ENCODE measurements around the gene CTSO.
A peak's percentile ranks its signal among the peaks of the same experiment; 100 is the strongest.

Gene CTSO, protein sequence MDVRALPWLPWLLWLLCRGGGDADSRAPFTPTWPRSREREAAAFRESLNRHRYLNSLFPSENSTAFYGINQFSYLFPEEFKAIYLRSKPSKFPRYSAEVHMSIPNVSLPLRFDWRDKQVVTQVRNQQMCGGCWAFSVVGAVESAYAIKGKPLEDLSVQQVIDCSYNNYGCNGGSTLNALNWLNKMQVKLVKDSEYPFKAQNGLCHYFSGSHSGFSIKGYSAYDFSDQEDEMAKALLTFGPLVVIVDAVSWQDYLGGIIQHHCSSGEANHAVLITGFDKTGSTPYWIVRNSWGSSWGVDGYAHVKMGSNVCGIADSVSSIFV

DNA sequence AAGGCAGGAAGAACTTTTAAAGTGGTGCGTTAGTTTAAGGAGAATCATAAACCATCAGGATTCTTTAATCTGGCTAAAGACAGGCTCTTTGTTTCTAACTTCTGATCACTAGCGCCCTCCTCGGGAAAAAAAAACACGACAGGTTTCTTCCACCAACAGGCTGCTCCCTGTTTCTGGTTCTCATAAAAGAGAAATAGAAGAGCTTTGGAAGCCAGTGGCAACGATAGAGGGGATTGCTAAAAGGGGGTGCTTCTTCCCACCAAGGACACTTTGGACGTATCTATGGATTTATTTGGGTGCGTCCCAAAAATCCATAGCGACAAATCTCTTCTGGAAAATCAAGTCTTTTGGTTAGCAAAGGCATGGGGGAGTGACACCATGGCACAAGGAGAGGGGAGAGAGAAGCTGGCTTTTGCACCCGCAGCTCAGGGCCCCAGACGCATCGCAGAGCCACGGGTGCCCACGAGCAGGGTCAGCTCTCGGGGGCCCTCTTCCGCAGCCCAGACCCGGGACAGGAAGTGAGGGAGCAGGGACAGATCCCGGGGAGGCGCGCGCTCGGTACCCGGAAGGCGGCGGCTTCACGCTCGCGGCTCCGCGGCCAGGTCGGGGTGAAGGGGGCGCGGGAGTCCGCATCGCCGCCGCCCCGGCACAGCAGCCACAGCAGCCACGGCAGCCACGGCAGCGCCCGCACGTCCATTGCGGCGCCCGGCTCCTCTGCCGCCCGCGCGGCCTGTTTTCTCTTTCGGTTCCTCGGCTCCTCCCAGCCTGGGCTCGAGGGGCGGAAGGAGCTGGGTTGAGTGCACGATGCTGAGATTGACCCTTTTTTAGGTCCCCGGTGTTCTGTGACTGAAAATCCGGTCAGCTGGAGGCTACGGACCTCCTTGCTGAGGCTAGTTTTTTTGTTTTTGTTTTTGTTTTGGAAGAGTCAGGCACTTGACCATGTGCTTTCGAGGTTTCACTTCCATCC lies at the start of gene CTSO:
Gene CTSO, minus strand, starts transcription at position 716 of the 967 bp plus-strand sequence. Its CDS starts 19 bp downstream, at position 697.
- DNase-seq = peak; percentile 63 to 85

DNA sequence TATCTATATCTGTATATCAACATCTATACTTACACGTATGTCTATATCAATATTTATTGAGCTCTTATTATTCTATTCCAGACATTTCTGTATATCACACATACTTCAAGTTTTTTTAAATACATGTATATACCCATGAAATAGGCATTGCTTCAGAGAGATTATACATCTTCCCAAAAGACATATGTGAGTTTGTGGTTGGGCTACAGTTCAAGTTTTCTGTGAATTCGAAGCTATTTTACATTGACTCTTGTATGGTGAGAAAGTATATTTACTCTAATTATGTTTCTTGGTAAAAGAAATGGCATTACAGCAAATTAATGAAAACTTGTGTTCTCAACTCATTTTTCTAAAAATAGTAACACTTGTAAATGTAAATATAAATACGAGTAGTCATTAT lies 46.8 kb upstream of the CTSO start:
- DNase-seq = no peak

DNA sequence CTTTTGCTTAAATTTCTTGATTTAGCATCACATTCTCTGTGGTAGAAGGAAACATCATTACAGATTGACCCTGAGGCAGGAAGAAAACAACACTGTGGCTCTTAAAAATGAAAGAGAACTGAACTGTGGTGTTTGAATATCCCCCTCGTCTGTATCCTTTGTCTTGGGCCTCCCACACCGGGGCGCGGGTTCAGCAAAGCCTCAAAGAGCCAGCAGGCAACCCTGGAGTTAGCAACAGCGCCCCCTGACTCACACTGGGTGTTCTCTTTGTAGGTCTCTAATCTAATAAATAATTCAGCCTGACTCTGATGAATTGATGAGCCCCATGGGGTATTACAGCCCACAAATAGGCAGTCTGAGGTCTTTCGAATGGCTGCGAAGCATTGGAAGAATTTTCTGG lies 46.1 kb upstream of the CTSO start:
- no peak for DNase-seq

DNA sequence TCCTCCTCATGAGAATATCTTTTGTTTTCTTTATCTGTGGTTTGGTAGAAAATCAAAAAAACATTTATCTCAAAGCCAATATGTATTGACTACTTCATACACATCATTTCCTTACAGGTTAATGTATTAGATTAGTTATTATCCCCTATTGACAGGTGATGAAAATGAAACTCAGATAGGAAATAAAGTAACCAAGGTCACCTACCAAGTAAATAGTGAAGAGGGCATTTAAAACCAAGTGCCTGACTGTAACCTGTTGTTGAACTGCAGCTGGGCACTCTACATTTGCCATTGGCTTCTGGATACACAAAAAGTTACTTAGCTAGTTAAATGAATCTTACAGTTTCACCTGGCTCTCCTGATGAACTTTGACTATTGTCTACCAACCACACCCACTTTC lies 41.4 kb upstream of the CTSO start:
- DNase-seq = no peak

DNA sequence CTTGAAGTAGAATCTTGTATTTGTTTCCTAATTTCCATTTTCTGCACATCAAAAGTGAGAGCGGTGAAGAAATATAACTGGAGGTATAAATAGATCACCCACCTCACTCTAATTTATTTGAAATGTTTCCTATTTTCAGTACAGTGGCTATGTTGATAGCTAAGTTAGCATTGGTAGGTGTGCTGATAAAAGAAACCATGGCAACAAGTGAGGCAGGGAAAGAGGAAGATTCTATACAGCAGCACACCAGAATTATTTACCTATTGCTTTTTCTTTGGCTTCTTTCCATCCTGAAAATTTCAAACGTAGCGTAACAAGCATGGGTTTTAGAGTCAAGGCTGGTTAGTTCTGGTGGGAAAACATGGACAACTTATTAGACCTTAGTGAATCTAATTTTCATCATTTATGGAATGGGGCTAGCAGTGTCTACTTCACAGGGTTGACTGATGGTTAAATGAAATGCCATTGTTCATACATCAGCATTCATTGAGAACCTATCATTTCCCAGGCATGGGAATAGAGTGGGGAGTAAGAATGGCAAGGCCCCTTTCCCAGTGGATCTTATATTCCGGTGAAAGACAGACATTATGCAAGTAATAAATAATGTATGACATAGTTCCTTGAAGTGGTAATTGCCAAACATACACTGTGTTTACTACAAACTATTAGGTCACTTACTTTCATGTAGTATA lies 30.6 kb upstream of the CTSO start:
- DNase-seq = no peak

DNA sequence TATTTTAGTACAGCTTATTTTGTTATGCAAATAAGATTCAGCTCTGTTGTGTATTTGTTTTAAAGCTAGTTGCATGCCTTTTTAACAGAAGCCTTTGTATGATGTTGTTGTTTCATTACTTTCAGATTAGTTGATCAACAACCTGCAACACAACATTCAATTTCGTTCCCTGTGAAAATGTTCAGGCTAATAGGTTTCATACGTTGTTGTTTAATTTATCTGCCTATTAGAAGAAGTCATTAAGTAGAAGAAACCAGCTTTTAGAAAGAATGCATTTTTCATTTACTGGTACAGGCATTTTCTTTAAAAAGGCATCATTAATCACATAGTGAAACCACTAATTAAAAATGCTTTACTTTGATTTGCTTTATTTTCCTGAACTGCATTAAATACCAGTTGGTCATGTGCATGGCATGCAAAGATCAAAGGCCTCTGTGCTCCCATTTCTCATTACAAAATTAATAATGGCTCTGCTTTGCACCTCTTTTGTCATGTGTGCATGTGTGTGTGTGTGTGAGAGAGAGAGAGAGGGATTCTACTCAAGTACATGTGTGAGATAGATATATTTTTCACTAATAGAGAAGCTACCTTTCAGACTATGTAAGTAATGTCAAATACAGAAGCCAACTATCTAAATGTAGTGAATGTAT lies 29.2 kb upstream of the CTSO start:
- no peak for DNase-seq

DNA sequence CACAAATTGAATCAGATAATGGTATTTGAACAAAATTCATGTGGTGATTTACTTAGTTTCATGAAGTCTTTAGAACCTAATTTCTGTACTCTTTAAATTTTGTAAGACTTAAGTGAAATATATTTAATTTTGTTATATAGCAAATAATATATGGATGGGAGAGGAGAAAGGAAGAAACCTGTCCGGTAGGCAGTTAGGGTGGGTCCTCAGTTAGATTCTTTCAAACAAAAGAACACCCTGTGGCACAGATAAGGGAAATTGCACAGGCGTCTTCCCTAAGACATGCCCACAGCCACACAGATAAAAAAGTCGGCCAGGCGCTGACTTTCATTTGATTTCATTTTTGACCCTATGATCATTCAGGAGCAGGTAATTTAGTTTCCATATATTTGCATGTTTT lies 25.1 kb upstream of the CTSO start:
- no peak for DNase-seq

DNA sequence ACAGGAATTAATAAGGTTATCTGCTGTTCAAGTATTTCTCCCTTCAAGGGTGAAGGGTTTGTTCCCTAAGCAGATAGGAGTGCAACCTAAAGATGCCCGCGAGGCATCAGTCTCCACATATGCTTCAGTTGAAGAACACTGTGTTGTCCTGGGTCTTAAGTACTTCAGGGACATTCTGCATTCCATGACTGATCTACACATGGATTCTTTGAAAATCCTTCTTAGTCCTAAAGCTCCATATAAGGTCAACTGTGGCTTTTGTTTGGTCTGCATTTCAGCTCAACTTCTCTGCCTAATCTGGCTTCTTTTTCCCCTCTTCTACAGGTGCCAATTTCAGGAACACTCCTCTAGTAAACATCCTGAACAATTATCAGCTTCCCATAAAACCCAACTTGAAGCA lies 21.8 kb upstream of the CTSO start:
- no peak for DNase-seq

DNA sequence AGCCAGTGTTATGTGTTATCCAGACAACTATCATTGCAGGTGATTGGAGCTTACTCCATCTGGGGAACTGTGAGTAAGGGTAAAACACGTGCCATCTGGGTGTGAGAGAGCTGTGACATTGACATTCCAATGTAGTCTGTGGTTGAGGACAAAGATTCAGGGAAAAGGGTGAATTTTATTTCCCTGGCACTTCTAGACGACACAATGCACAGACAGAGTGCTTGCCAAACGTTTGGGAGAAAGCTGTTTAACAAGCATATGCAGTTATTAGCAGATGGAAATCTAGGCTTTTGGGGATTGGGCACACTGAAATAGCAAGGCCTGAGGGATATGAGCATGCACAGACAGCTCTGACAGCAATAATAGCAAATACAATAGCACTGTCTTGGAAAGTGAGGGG lies 21.3 kb upstream of the CTSO start:
- no peak for DNase-seq

DNA sequence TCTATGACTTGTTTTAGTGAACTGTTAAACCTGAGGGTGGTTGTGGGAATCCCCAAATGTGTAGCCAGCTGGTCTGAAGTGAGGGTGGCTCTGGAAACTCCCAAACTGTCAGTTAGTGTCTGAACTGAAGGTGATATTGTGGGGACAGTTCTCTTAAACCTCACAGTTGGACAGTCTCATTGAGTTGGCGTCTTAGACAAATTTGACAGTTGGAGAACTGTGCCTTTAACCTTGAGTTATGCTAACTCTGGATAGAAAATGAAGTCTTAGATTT lies 20.7 kb upstream of the CTSO start:
- peak; percentile 21 to 59 for DNase-seq

DNA sequence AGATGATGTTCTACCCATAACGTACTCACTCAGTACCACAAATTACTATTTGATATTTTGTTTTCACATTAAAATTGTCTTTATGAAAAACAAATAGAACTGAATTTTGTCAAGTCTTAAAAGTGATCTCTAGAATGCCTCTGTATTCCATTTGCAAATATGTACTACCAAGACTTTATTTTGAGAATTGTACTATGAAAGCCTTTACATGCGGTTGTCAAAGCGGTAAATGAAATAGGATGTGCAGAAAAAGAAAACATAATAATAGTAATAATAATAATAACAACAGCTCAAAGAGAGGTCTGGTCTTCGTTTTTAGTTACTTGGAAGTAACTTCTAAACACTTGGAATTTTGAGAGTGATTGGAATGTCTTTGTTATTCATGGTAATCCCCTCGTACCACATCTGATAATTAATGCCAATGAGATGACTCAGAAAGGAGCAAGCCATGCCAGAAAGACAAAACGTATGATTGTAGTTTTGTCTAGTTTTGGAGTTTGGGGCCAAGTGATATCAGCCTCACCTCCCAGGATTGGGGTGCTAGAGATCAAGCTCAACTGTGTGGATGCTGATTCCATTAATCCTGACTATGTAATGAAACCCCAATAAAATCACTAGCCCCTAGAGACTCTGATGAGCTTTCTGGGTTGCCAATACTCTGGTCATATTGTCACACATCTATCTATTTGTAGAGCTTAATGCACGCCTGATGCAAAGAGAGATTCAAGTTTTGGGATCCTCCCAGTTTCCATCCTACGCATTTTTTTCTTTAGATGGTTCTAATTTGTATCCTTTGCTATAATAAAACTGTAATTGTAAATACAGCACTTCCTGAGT lies 20.2 kb upstream of the CTSO start:
- DNase-seq = no peak

DNA sequence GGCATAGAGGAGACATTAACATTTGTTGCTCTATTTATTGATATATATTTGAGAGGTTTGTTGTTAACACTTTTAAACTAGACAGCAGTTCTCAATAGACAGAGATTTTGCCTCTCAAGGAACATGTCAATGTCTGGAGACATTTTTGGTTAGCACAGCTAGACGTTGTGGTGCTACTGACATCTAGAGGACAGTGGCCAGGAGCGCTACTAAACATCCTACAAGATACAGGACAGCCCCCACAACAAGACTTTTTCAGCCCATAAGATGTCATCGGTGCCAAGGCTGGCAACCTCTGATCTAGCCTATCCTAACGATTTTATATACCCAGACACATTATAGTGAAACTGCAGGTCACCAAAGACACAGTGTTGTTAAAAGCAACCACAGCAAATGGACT lies 18.4 kb upstream of the CTSO start:
- DNase-seq = peak; percentile 41 to 57

DNA sequence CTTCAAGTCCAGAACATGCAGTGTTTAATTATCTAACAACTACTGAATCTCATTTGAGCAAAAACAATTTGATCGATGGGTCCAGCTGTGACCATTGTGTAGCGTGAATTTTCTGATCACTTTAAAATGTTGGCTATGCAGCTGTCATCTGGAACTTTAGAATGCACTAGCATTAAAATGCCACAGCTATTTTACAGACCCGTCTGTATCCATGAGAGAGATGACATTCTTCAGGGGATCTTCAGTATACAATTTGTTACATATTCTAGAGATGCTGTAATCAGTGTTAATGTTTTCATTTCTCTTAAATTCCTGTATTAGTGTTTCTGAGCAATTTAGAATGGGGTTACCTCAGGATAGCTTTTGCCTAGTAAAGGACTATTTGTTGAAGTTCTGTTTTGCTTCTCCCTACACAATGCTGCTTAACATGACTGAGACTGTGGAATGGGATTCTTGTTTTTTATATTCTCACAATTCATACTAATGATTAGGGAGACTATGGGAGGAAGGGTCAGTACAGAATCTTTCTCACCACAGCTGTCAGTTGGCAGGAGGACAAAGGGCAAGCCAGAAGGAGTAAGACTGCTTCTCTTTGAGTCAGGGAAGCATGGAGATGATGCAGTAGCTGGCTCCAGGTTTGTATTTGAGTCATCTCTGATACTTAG lies 13.2 kb upstream of the CTSO start:
- no peak for DNase-seq

DNA sequence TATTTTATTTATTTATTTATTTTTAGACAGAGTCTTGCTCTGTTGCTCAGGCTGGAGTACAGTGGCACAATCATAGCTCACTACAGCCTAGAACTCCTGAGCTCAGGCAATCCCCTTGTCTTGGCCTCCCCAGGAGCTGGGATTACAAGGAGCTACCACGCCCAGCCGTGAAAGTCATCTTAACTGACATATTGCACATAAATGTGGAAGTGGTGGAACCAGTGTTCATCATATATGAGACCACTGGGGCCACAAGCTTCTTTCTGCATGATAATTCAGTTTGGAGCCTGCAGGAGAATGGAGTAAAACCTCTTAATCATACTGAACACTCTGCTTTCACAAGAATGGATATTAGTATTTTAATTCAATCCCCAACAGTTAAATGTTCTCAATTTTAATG lies 12.5 kb upstream of the CTSO start:
- DNase-seq = no peak

DNA sequence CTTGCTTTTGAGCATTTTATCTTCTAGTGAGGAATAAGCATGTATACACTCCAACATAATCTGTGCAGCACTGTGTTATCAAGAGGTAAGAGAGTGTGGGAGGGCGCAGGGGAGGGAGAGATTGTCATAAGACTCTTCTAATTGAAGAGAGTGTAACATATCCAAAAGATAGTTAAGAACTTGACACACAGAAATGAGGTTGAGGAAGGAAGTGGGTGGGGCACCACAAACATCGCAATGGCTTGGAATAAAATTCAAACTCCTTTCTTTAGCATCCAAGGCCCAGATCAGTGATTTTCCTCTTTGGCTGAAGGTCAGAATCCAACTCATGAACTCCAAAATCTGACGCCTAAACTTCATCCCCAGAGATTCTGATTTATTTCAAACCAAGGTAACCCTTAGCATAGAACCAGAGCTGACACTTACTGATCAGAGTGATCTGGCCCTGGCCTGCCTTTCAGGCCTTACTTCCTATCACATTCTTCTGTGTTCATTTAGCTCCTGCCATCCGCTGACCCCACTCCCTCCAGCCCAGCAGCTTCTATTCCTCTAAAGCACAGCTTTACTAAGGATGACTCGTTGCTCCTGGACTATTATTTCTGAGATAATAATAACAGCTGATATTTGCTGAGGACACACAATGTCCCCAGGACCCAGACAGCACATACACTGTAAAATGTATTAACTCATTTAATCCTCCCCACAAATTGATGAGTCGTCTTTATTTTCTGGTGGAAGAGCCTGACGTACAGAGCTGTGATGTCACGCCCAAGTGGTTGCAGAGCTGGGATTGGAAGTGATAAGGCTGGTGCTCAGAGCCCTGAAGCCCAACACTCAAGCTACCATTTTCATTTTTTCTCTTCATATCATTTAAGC lies 10.6 kb upstream of the CTSO start:
- no peak for DNase-seq

DNA sequence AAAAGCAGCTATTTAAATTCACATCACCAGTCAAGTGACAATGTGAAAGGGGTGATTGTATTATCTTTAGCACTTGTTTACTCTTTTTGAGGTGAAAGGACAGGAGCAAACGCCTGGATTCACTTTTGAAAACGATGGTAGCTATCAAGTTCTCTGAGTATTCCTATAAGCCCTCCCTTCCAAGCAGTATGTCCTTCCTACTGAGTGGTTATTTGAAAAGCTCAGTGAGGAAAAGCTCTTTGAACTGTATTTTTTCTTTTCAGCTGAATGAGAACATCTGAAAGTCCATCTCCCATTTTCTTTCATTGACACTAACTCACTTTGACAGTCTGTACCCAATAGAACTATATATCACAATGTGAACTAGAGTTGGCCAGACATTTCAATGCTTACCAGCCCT lies 9.1 kb upstream of the CTSO start:
- no peak for DNase-seq

DNA sequence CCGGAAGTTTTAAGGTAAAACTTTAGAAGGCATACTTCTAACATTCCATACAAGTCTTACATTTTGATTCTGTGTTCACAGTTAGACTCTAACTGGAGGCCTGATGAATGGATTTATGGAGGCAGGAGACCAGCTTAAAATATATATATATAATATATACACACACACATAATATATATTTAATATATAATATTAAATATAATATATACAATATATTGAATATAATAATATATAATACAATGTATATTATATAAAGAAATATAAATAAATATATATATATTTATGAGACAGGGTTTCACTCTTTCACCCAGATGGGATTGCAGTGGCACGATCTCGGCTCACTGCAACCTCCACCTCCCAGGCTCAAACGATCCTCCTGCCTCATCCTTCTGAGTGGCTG lies 7.9 kb upstream of the CTSO start:
- no peak for DNase-seq

DNA sequence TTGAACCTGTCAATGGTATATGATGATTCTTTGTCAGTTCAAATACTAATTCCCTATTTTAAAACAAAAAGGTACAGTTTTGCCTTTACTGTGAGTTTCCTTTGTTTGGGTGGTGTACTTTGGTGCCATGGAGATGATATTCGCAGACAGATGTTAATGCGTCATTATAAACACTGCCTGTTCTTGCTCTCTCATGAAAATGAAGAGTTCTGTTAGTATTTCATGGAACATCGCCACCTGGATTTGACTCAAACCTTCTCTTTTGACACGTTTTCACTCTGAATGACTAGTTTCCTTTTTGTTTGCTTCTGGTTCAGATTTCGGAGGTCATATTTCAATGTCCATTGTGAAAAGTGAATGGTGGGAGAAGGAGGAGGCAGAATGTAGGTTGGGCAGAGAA lies 6.9 kb upstream of the CTSO start:
- DNase-seq = no peak

DNA sequence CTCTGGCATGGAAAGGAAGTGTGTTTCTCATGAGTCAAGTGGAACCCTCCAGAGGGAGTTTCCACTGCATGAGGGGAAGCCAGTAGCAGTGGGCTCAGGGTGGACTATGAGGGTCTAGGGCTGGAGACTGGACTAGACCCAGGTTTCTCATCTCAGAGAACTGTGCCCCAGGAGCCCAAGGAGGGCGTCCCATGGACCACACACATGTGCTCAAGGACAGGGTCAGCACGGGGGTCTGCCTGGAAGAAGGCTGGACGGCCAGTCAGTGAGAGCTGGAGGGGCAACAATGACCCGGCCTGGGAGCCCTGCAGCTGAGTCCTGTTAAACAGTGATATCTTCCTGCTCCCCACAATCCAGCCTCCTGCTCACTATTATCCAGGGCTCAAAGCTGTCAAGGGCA lies 5.8 kb upstream of the CTSO start:
- DNase-seq = no peak

DNA sequence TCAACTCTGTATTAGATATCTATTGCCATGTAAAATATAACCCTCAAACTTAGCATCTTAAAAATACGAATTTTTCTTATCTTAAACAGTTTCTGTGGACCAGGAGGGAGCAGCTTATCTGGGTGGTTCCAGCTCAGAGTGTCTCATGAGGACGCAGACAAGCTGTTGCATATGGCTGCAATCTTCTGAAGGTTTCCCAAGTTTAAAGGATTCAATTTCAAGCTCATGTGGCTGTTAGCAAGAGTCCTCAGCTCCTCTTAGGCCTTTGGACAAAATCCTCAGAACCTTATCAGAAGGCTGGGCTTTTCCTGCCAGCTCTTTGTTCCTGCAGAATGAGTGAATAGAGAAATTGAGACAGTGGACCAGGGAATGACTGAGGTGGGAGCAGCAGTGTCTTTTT lies 2.8 kb upstream of the CTSO start:
- DNase-seq = no peak

DNA sequence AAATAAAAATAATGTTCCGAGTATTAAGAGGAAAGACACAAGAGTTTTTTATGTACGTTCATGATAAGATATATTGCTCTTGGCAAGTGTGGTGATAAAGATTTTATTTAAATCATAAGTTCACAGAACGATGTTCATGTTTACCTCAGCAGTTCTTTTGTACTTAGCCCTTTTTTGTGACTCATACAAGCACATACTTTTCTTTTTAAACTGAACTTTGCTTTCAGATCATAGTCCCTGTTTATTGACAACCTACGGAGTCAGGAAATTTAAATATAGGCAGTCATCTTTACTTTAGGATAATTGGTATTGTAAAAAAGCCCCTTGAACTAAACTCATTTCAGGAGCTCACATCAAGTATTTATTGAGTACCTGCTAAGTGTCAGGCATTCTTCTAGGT lies 1.3 kb upstream of the CTSO start:
- DNase-seq = no peak
